Calu3 (cell line): ENCODE data around the gene PSME3IP1. TPM values are rescaled to one million over a fixed set of nuclear protein-coding genes. Genes with fewer than 3 reads are reported as not detected.

Source experiments
- BruUV-seq: library from RNA; stranded (reverse); fragments of 400-500 nt; replicated peaks from 2 replicates; lab custom pipeline; 2021; lab: Mats Ljungman, UMichigan
- CTCF ChIA-PET: fragments of 300-600 bp; sonication (Branson Sonifier 250); formaldehyde crosslinking; loops from one replicate; lab custom pipeline; 2022; ENCODE audit warnings: antibody characterized with exemption; lab: Charles Lee
- DNase-seq: peaks from one replicate; pipeline ENCODE4 v3.0.0; 2022
- H3K27ac Mint-ChIP-seq: one replicate; pipeline ENCODE4 v1.8.0; 2022; ENCODE audit warnings: mixed read lengths; ENCODE audit not compliant: unreplicated experiment
- H3K27me3 Mint-ChIP-seq: one replicate; pipeline ENCODE4 v1.8.0; 2022; ENCODE audit warnings: mixed read lengths; ENCODE audit not compliant: unreplicated experiment
- H3K36me3 Mint-ChIP-seq: one replicate; pipeline ENCODE4 v1.8.0; 2022; ENCODE audit warnings: mild to moderate bottlenecking, moderate library complexity, mixed read lengths; ENCODE audit not compliant: insufficient read depth, unreplicated experiment
- H3K4me1 Mint-ChIP-seq: one replicate; pipeline ENCODE4 v1.8.0; 2022; ENCODE audit warnings: mild to moderate bottlenecking, low read depth, mixed read lengths; ENCODE audit not compliant: unreplicated experiment
- H3K4me3 Mint-ChIP-seq: one replicate; pipeline ENCODE4 v1.8.0; 2022; ENCODE audit warnings: mild to moderate bottlenecking, low read depth, moderate library complexity, mixed read lengths; ENCODE audit not compliant: unreplicated experiment
- H3K9me3 Mint-ChIP-seq: one replicate; pipeline ENCODE4 v1.8.0; 2022; ENCODE audit warnings: low read depth, mixed read lengths; ENCODE audit not compliant: unreplicated experiment
- intact Hi-C: fragments of 100-400 bp; cut with micrococcal nuclease; formaldehyde crosslinking; loops from one replicate; pipeline ENCODE4 v1.10.0; 2022; ENCODE audit not compliant: unreplicated experiment
- total RNA-seq: library from RNA; stranded (reverse); gene quantifications from 2 replicates; pipeline ENCODE4 v1.2.3, GENCODE V29; 2022
- TF ChIP-seq, protein P1 (sequence below): fragments of 200-600 bp; IDR thresholded peaks from one replicate; pipeline ENCODE4 v1.8.0; 2022; ENCODE audit warnings: antibody characterized with exemption; ENCODE audit not compliant: unreplicated experiment

The PSME3IP1 gene
- total RNA-seq, 1 experiment from 2014 or later: 171 TPM

DNA sequence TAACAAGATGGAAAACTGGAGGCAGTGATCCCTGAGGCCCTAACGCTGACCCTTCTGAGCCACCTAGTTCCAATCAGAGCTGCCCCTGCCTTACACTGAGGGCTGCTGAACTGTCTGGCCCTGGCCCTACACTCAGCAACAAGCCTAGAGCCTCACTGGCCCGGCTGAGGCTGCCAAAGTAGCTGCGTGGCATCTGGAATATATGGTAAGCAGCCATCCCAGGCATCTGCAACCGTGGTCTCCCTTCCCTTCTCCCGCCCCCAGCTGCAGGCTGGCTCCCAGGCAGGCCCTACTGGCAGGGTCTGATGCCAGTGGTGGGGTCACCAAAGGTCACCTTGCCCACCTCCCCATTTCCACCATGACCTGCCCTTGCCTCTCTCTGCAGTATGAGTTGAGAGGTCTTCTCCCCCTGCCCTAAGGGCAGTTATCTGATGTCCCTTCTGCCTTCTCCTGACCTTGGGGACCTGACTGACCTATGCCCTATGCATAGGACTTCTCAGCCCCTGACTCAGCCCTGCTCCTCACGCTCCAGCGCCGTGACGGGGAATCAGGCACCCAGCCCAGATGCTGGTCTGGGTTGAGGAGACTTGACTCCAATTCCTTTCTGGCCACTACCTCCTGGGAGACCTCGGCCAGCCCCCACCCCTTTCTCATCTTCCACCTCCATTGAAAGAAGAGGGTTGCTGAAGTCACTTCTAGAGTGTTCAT is 48.1 kb downstream of the PSME3IP1 start:
- no peaks in the 10 kb centered on the region for H3K4me1 Mint-ChIP-seq
- no peak for DNase-seq
- H3K36me3 Mint-ChIP-seq: peaks cover 5% of the 10 kb centered on the region
- intact Hi-C loops: no loop called here
- no peaks in the 10 kb centered on the region for H3K27me3 Mint-ChIP-seq
- no TSS peak for BruUV-seq
- H3K27ac Mint-ChIP-seq: no peak overlapping the region
- TF ChIP-seq, protein P1, sequence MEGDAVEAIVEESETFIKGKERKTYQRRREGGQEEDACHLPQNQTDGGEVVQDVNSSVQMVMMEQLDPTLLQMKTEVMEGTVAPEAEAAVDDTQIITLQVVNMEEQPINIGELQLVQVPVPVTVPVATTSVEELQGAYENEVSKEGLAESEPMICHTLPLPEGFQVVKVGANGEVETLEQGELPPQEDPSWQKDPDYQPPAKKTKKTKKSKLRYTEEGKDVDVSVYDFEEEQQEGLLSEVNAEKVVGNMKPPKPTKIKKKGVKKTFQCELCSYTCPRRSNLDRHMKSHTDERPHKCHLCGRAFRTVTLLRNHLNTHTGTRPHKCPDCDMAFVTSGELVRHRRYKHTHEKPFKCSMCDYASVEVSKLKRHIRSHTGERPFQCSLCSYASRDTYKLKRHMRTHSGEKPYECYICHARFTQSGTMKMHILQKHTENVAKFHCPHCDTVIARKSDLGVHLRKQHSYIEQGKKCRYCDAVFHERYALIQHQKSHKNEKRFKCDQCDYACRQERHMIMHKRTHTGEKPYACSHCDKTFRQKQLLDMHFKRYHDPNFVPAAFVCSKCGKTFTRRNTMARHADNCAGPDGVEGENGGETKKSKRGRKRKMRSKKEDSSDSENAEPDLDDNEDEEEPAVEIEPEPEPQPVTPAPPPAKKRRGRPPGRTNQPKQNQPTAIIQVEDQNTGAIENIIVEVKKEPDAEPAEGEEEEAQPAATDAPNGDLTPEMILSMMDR: no peak
- CTCF ChIA-PET: no interaction called here
- H3K4me3 Mint-ChIP-seq: no peak overlapping the region
- H3K9me3 Mint-ChIP-seq: no peaks in the 10 kb centered on the region

DNA sequence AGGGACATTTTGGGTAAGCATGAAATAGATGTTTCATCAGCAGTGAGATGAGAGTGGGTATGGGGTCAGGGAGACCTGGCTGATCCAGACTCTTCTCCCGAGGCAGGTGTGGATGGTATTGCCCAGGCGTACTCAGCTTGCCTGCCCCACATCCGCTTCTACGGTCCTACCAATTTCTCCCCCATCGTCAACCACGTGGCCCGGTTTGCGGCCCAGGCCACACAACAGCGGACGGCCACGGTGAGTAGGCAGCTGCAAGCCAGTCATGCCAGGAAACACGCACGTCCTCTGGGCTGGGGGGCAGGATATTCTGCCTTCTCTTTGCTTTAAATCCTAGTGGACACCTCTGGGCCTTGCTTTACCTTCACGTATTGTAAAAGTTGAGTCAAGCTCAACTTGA is 48.8 kb downstream of the PSME3IP1 start:
- no peak overlapping the region for H3K4me3 Mint-ChIP-seq
- DNase-seq: no peak
- CTCF ChIA-PET: no interaction called here
- TF ChIP-seq, protein P1: no peak
- no TSS peak for BruUV-seq
- H3K27ac Mint-ChIP-seq: no peak overlapping the region
- no peaks in the 10 kb centered on the region for H3K4me1 Mint-ChIP-seq
- H3K36me3 Mint-ChIP-seq: peaks cover 5% of the 10 kb centered on the region
- H3K9me3 Mint-ChIP-seq: no peaks in the 10 kb centered on the region
- H3K27me3 Mint-ChIP-seq: no peaks in the 10 kb centered on the region
- intact Hi-C loops: no loop called here

DNA sequence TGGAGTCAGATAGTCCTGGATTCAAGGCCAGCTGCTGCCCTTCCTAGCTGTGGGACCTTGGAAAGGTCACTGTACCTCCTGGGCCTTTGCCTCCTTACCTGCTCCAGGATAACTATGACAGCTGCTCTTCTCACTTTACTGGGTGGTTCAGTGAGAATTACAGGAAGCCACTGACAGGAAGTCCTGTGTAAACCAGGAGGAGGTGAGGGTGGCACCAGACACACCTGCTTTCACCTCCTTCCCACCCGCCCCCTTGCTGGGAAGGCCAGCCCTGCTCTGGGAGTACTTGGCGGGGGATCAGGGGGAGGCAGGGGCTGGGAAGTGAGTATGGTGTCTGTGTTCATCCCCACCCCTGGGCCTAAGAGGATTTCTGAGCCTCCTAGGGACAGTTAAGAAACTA is 50.9 kb downstream of the PSME3IP1 start:
- Mint-ChIP-seq H3K27me3 (no peaks in the 10 kb centered on the region), H3K27ac (no peak overlapping the region), H3K4me3 (no peak overlapping the region), H3K9me3 (no peaks in the 10 kb centered on the region), H3K36me3 (peaks cover 5% of the 10 kb centered on the region), H3K4me1 (no peaks in the 10 kb centered on the region)
- CTCF ChIA-PET: interaction anchor here (0.7 to 1.9 kb wide), 2 partner anchors 42 to 51 kb away, joined by 4 to 5 read pairs; partner anchors contain the start of genes CPNE2 and PSME3IP1
- no peak for DNase-seq
- BruUV-seq: no TSS peak
- intact Hi-C loops: no loop called here
- TF ChIP-seq, protein P1: no peak

DNA sequence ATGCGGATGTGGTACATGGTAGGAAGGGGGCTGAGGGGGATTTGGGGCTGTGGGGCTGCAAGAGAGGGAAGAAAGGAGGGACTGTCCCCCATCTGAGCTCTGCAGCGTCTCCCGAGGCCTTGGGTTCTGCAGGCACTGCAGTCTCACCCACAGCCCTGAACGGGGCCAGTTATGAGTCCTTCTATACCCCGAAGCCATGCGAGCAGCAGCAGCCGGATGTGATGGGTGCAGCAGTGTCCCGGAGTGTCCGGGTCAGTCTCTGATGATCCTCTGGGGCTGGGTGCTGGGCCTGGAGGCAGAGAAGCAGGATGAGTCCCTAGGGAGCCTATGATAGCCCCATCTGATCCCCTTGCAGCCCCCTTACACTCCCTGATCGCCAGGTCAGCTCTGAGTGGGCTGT is 52.0 kb downstream of the PSME3IP1 start:
- Mint-ChIP-seq H3K4me3 (no peak overlapping the region), H3K9me3 (no peaks in the 10 kb centered on the region), H3K27me3 (no peaks in the 10 kb centered on the region), H3K36me3 (peaks cover 10% of the 10 kb centered on the region), H3K27ac (no peak overlapping the region), H3K4me1 (no peaks in the 10 kb centered on the region)
- TF ChIP-seq, protein P1: no peak
- CTCF ChIA-PET: interaction anchor here (1.9 kb wide), 1 partner anchor 41 kb away, joined by 5 read pairs; the partner anchor contains the start of gene CPNE2
- intact Hi-C loops: no loop called here
- no peak for DNase-seq
- BruUV-seq: no TSS peak
